HEK293 (cell line): ENCODE results near the gene LINGO1.

ENCODE experiments used
- CTCF ChIA-PET: fragments of 350-600 bp; formaldehyde crosslinking; extraction: SDS; loops from one replicate; lab custom pipeline; 2021; ENCODE audit warnings: antibody characterized with exemption; lab: Yijun Ruan, JAX
- POLR2A ChIA-PET: fragments of 300-600 bp; formaldehyde crosslinking; extraction: SDS; loops from one replicate; lab custom pipeline; 2020; ENCODE audit warnings: antibody characterized with exemption, inconsistent platforms; lab: Yijun Ruan, JAX
- H3K27ac ChIP-seq: fragments of 200-500 bp; sonication (Bioruptor generic); 2 replicates; pipeline ENCODE4 v1.5.1; 2014; ENCODE audit warnings: low read depth, low read length, control low read depth, inconsistent platforms; ENCODE audit errors: extremely low read depth
- H3K36me3 ChIP-seq, 2 experiments: fragments of 200-500 bp in 1 of 2; sonication (Bioruptor generic) in 1 of 2; 1 replicate in 1 of 2; 2 replicates in 1 of 2; pipeline ENCODE4 v1.5.1; 2014 to 2017; ENCODE audit warnings: inconsistent platforms in 2 of 2, low read length in 2 of 2; ENCODE audit not compliant: control insufficient read depth in 2 of 2, insufficient read depth in 1 of 2
- H3K4me1 ChIP-seq: fragments of 200-500 bp; sonication (Bioruptor generic); 2 replicates; pipeline ENCODE4 v1.5.1; 2014; ENCODE audit warnings: mild to moderate bottlenecking, low read length, inconsistent platforms; ENCODE audit not compliant: control insufficient read depth, insufficient read depth
- H3K4me3 ChIP-seq: 2 replicates; pipeline ENCODE4 v1.5.1; 2011; ENCODE audit warnings: low read depth, mild to moderate bottlenecking, control low read depth, low read length, moderate library complexity
- H3K9me3 ChIP-seq: fragments of 200-500 bp; sonication (Bioruptor generic); 2 replicates; pipeline ENCODE4 v1.5.1; 2014; ENCODE audit warnings: low read depth, low read length, inconsistent platforms; ENCODE audit not compliant: control insufficient read depth, insufficient read depth
- EGR2 ChIP-seq: fragments of 450-650 bp; formaldehyde crosslinking; IDR thresholded peaks from 2 replicates; pipeline ENCODE4 v1.5.1; 2016; ENCODE audit warnings: low read depth, missing biosample characterization, missing genetic modification characterization
- GLIS1 ChIP-seq: fragments of 450-650 bp; formaldehyde crosslinking; IDR thresholded peaks from 2 replicates; pipeline ENCODE4 v1.5.1; 2016; ENCODE audit warnings: missing biosample characterization, missing genetic modification characterization
- KLF9 ChIP-seq: fragments of 450-650 bp; formaldehyde crosslinking; IDR thresholded peaks from 2 replicates; pipeline ENCODE4 v1.5.1; 2016; ENCODE audit warnings: missing biosample characterization, missing genetic modification characterization, low read depth
- PRDM1 ChIP-seq: fragments of 450-650 bp; formaldehyde crosslinking; IDR thresholded peaks from 2 replicates; pipeline ENCODE4; 2016; ENCODE audit warnings: missing biosample characterization, missing genetic modification characterization
- SALL2 ChIP-seq: fragments of 450-650 bp; formaldehyde crosslinking; IDR thresholded peaks from 2 replicates; pipeline ENCODE4 v1.5.0; 2017; ENCODE audit warnings: missing biosample characterization, mild to moderate bottlenecking, missing genetic modification characterization, borderline replicate concordance
- SCRT2 ChIP-seq: fragments of 450-650 bp; formaldehyde crosslinking; IDR thresholded peaks from 2 replicates; pipeline ENCODE4 v1.5.1; 2016; ENCODE audit warnings: missing biosample characterization, missing genetic modification characterization
- ZBTB20 ChIP-seq: fragments of 450-650 bp; formaldehyde crosslinking; IDR thresholded peaks from 2 replicates; pipeline ENCODE4 v1.5.1; 2016; ENCODE audit warnings: missing biosample characterization, missing genetic modification characterization
- ZIC2 ChIP-seq: fragments of 450-650 bp; formaldehyde crosslinking; IDR thresholded peaks from 2 replicates; pipeline ENCODE4 v1.5.1; 2016; ENCODE audit warnings: missing biosample characterization, missing genetic modification characterization
- ZNF24 ChIP-seq: fragments of 450-650 bp; formaldehyde crosslinking; IDR thresholded peaks from 2 replicates; pipeline ENCODE4 v1.5.1; 2016; ENCODE audit warnings: missing biosample characterization, missing genetic modification characterization
- ZNF341 ChIP-seq: fragments of 450-650 bp; formaldehyde crosslinking; IDR thresholded peaks from 2 replicates; pipeline ENCODE4; 2016; ENCODE audit warnings: low read depth, missing biosample characterization, missing genetic modification characterization
- ZNF510 ChIP-seq: fragments of 450-650 bp; formaldehyde crosslinking; IDR thresholded peaks from 2 replicates; pipeline ENCODE4 v1.5.1; 2018; ENCODE audit warnings: mild to moderate bottlenecking, missing genetic modification characterization, missing biosample characterization; ENCODE audit not compliant: insufficient replicate concordance
- ZNF544 ChIP-seq: fragments of 450-650 bp; formaldehyde crosslinking; IDR thresholded peaks from 2 replicates; pipeline ENCODE4 v1.5.0; 2017; ENCODE audit warnings: missing biosample characterization, missing genetic modification characterization
- ZNF664 ChIP-seq: fragments of 450-650 bp; formaldehyde crosslinking; IDR thresholded peaks from 2 replicates; pipeline ENCODE4 v1.5.1; 2016; ENCODE audit warnings: missing biosample characterization, missing genetic modification characterization
- ZNF76 ChIP-seq: fragments of 450-650 bp; formaldehyde crosslinking; IDR thresholded peaks from 2 replicates; pipeline ENCODE4; 2016; ENCODE audit warnings: low read depth, missing biosample characterization, missing genetic modification characterization, borderline replicate concordance
- ZNF843 ChIP-seq: fragments of 450-650 bp; formaldehyde crosslinking; IDR thresholded peaks from 2 replicates; pipeline ENCODE4 v1.5.1; 2016; ENCODE audit warnings: missing biosample characterization, missing genetic modification characterization
- ZXDB ChIP-seq: fragments of 450-650 bp; formaldehyde crosslinking; IDR thresholded peaks from 2 replicates; pipeline ENCODE4 v1.5.1; 2016; ENCODE audit warnings: missing biosample characterization, missing genetic modification characterization
- TF ChIP-seq, protein P1 (sequence below): fragments of 450-650 bp; formaldehyde crosslinking; IDR thresholded peaks from 2 replicates; pipeline ENCODE4 v1.5.1; 2016; ENCODE audit warnings: missing biosample characterization, missing genetic modification characterization
- TF ChIP-seq, protein P2 (sequence below): fragments of 450-650 bp; formaldehyde crosslinking; IDR thresholded peaks from 2 replicates; pipeline ENCODE4 v1.5.1; 2016; ENCODE audit warnings: missing biosample characterization, missing genetic modification characterization, borderline replicate concordance
- TF ChIP-seq, protein P3 (sequence below): fragments of 450-650 bp; formaldehyde crosslinking; IDR thresholded peaks from 2 replicates; pipeline ENCODE4 v1.5.1; 2016; ENCODE audit warnings: missing biosample characterization, missing genetic modification characterization
- TF ChIP-seq, protein P4 (sequence below): fragments of 450-650 bp; formaldehyde crosslinking; IDR thresholded peaks from 2 replicates; pipeline ENCODE4 v1.5.1; 2016; ENCODE audit warnings: missing biosample characterization, missing genetic modification characterization

The LINGO1 gene

DNA sequence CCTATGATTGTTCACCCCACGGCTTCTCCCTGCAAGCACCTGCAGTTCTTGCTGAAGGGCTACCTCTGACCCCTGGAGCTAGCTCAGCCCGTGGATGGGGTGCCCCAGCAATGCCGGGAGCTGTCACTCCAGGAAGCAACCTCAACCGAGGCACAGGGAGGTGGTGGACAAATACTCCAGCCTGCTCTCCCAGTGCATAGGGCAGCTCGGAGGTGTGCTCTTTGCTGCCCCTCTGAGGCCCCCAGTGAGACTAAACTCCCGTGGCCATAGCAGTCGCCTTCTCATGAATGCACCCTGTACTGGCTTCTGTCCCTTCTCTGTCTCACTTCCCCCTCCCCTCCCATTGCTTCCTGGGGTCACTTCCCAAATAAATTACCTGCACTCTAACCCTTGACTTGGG, 48.5 kb downstream of the LINGO1 start:
- Histone ChIP-seq H3K9me3 (no peaks in the 10 kb centered on the region), H3K36me3 (no peaks in the 10 kb centered on the region), H3K27ac (no peak overlapping the region), H3K4me3 (no peak overlapping the region), H3K4me1 (no peaks in the 10 kb centered on the region)
- POLR2A ChIA-PET = no interaction called here
- no peak for TF ChIP-seq ZNF76 (tag by site-specific recombination)
- TF ChIP-seq ZXDB = no peak
- TF ChIP-seq, protein P1, sequence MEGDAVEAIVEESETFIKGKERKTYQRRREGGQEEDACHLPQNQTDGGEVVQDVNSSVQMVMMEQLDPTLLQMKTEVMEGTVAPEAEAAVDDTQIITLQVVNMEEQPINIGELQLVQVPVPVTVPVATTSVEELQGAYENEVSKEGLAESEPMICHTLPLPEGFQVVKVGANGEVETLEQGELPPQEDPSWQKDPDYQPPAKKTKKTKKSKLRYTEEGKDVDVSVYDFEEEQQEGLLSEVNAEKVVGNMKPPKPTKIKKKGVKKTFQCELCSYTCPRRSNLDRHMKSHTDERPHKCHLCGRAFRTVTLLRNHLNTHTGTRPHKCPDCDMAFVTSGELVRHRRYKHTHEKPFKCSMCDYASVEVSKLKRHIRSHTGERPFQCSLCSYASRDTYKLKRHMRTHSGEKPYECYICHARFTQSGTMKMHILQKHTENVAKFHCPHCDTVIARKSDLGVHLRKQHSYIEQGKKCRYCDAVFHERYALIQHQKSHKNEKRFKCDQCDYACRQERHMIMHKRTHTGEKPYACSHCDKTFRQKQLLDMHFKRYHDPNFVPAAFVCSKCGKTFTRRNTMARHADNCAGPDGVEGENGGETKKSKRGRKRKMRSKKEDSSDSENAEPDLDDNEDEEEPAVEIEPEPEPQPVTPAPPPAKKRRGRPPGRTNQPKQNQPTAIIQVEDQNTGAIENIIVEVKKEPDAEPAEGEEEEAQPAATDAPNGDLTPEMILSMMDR = peak; percentile 53; the same call in 1 of the 2 replicates
- CTCF ChIA-PET = interaction anchor here (0.6 to 1.6 kb wide), 6 partner anchors 14 to 1827 kb away, joined by 3 to 6 read pairs (median 4); no protein-coding TSS in a partner anchor

DNA sequence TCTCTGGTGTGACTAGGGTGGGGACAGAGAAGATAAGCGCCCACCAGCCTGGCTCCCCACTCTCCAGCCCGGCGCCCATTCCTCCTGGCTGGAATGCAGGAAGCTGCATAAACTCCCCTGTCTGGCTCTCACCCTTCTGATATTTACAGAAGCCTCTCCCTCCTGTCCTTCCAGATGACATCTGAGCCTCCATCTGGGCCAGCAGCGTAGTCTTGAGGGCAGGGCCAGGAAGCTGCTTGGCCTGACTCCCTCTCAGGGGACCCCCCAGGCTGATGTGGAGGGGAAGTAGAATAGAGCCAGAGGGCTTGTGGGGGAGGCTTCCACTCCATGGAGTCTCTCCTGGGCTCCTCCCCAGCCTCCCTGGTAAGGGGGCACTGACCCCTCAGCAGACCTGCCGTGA, 49.9 kb downstream of the LINGO1 start:
- no peak for TF ChIP-seq ZNF24 (tag by site-specific recombination)
- TF ChIP-seq ZIC2 (tag by site-specific recombination) = peak; percentile 90
- peak; percentile 76 for TF ChIP-seq GLIS1 (tag by site-specific recombination)
- no peak overlapping the region for H3K4me3 ChIP-seq
- no peaks in the 10 kb centered on the region for H3K9me3 ChIP-seq
- POLR2A ChIA-PET = no interaction called here
- no peaks in the 10 kb centered on the region for H3K36me3 ChIP-seq
- no peaks in the 10 kb centered on the region; the same call in 1 of the 2 replicates for H3K4me1 ChIP-seq
- CTCF ChIA-PET = interaction anchor here (1.0 to 1.6 kb wide), 2 partner anchors 17 to 34 kb away, joined by 3 to 6 read pairs; no protein-coding TSS in a partner anchor
- H3K27ac ChIP-seq = no peak overlapping the region

DNA sequence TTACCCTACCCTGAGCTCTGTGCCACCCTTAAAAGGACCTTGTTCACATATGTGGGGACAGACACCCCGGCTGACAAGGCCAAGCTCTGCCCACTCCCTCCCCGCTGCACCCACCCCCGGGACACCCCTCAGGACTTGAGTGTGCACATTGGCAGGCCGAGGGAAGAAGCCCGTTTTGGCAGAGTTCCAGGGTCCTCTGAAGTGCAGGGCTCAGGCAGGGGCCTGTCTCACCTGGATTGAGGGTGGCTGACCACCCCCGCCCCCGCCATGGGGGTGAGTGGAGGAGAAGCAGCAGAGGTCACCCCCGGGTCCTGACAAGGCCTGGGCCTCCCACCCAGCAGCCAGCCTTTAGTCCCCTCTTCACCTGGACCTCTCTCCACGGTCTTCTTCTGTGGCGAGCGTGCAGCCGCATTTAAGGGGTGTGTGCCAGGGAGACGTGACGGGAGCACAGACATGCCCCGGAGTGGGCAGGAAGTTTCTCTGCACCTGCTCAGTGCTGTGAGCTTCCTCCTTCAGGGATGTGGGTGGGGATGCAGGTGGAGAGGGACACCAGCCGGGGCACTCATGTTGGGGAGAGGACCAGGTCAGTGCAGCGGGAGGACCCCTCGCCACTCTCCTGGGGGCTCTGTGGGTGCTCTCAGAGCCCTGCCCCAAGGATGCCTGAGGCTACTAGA, 50.7 kb downstream of the LINGO1 start:
- no peaks in the 10 kb centered on the region for H3K9me3 ChIP-seq
- H3K4me3 ChIP-seq = no peak overlapping the region
- no peaks in the 10 kb centered on the region; the same call in 1 of the 2 replicates for H3K4me1 ChIP-seq
- CTCF ChIA-PET = no interaction called here
- no peaks in the 10 kb centered on the region for H3K36me3 ChIP-seq
- no peak for TF ChIP-seq SCRT2
- no peak for TF ChIP-seq ZNF510 (tag by site-specific recombination)
- TF ChIP-seq EGR2 (tag by site-specific recombination) = no peak
- no peak for TF ChIP-seq KLF9
- TF ChIP-seq, protein P2, sequence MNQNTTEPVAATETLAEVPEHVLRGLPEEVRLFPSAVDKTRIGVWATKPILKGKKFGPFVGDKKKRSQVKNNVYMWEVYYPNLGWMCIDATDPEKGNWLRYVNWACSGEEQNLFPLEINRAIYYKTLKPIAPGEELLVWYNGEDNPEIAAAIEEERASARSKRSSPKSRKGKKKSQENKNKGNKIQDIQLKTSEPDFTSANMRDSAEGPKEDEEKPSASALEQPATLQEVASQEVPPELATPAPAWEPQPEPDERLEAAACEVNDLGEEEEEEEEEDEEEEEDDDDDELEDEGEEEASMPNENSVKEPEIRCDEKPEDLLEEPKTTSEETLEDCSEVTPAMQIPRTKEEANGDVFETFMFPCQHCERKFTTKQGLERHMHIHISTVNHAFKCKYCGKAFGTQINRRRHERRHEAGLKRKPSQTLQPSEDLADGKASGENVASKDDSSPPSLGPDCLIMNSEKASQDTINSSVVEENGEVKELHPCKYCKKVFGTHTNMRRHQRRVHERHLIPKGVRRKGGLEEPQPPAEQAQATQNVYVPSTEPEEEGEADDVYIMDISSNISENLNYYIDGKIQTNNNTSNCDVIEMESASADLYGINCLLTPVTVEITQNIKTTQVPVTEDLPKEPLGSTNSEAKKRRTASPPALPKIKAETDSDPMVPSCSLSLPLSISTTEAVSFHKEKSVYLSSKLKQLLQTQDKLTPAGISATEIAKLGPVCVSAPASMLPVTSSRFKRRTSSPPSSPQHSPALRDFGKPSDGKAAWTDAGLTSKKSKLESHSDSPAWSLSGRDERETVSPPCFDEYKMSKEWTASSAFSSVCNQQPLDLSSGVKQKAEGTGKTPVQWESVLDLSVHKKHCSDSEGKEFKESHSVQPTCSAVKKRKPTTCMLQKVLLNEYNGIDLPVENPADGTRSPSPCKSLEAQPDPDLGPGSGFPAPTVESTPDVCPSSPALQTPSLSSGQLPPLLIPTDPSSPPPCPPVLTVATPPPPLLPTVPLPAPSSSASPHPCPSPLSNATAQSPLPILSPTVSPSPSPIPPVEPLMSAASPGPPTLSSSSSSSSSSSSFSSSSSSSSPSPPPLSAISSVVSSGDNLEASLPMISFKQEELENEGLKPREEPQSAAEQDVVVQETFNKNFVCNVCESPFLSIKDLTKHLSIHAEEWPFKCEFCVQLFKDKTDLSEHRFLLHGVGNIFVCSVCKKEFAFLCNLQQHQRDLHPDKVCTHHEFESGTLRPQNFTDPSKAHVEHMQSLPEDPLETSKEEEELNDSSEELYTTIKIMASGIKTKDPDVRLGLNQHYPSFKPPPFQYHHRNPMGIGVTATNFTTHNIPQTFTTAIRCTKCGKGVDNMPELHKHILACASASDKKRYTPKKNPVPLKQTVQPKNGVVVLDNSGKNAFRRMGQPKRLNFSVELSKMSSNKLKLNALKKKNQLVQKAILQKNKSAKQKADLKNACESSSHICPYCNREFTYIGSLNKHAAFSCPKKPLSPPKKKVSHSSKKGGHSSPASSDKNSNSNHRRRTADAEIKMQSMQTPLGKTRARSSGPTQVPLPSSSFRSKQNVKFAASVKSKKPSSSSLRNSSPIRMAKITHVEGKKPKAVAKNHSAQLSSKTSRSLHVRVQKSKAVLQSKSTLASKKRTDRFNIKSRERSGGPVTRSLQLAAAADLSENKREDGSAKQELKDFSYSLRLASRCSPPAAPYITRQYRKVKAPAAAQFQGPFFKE = no peak
- no peak for TF ChIP-seq ZBTB20
- TF ChIP-seq PRDM1 (tag by site-specific recombination) = no peak
- no peak for TF ChIP-seq ZNF664 (tag by site-specific recombination)
- TF ChIP-seq, protein P3, sequence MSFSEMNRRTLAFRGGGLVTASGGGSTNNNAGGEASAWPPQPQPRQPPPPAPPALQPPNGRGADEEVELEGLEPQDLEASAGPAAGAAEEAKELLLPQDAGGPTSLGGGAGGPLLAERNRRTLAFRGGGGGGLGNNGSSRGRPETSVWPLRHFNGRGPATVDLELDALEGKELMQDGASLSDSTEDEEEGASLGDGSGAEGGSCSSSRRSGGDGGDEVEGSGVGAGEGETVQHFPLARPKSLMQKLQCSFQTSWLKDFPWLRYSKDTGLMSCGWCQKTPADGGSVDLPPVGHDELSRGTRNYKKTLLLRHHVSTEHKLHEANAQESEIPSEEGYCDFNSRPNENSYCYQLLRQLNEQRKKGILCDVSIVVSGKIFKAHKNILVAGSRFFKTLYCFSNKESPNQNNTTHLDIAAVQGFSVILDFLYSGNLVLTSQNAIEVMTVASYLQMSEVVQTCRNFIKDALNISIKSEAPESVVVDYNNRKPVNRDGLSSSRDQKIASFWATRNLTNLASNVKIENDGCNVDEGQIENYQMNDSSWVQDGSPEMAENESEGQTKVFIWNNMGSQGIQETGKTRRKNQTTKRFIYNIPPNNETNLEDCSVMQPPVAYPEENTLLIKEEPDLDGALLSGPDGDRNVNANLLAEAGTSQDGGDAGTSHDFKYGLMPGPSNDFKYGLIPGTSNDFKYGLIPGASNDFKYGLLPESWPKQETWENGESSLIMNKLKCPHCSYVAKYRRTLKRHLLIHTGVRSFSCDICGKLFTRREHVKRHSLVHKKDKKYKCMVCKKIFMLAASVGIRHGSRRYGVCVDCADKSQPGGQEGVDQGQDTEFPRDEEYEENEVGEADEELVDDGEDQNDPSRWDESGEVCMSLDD (tag by site-specific recombination) = no peak
- TF ChIP-seq ZNF544 = no peak
- TF ChIP-seq, protein P4, sequence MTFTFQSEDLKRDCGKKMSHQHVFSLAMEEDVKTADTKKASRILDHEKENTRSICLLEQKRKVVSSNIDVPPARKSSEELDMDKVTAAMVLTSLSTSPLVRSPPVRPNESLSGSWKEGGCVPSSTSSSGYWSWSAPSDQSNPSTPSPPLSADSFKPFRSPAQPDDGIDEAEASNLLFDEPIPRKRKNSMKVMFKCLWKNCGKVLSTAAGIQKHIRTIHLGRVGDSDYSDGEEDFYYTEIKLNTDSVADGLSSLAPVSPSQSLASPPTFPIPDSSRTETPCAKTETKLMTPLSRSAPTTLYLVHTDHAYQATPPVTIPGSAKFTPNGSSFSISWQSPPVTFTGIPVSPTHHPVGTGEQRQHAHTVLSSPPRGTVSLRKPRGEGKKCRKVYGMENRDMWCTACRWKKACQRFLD = no peak
- no peak for TF ChIP-seq ZNF341
- no peak for TF ChIP-seq SALL2 (tag by site-specific recombination)
- TF ChIP-seq ZNF843 (tag by site-specific recombination) = no peak
- POLR2A ChIA-PET = no interaction called here
- no peak overlapping the region for H3K27ac ChIP-seq
